Measurements from ENCODE around the gene DTX4.

DNA sequence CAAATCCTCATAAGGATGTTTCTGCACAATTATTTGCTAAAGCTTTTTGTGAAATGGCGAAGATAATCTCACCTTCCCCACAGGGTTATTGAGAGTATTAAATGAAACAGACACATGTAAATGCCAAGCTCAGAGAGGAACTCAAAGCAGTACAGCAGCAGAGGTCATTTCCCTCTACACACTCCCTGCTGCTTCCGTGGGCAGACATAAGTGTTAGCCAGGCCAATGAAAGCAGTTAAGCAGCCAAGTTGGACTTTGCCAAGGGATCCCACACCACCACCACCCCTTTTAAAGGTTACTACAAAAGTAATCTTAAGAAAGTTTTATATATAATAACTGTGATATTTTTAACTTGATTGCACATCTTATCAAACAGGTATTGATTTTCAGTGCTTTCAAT lies 33.3 kb upstream of the DTX4 start:
- TF ChIP-seq RAD21 (IDR thresholded peaks at IDR 0.05; ENCODE audit: low read depth) (no peak), EP300 (IDR thresholded peaks at IDR 0.05; ENCODE audit: borderline replicate concordance) (no peak), TCF12 (IDR thresholded peaks at IDR 0.05; ENCODE audit: low read depth) (no peak), NFIC (IDR thresholded peaks at IDR 0.05) (no peak), EGR1 (IDR thresholded peaks at IDR 0.05) (no peak), YY1 (IDR thresholded peaks at IDR 0.05; ENCODE audit: low read depth) (no peak), TAF1 (IDR thresholded peaks at IDR 0.05; ENCODE audit: low read depth) (no peak), CREB1 (IDR thresholded peaks at IDR 0.05; ENCODE audit: low read depth) (no peak)

Measured in Ishikawa (cell line).